HCT116 (cell line): ENCODE results near the gene MED15. TPM values are rescaled to one million over a fixed set of nuclear protein-coding genes. Genes with fewer than 3 reads are reported as not detected.

Source experiments
- ATAC-seq: fragments of 200-7000 bp; cut with Tn5 transposase; 2 replicates; pipeline ENCODE4 v1.9.1; 2020; ENCODE audit warnings: mild to moderate bottlenecking, moderate library complexity
- BruUV-seq: library from RNA; stranded (reverse); fragments of 400-500 nt; replicated peaks from 2 replicates; lab custom pipeline; 2021; lab: Mats Ljungman, UMichigan
- CTCF ChIA-PET: fragments of 300-600 bp; sonication (Branson Sonifier 250); formaldehyde crosslinking; loops from one replicate; lab custom pipeline; 2021; ENCODE audit warnings: antibody characterized with exemption; lab: Charles Lee
- POLR2A ChIA-PET: fragments of 300-600, 350-600 bp; sonication (Branson Sonifier 250); formaldehyde crosslinking; loops from one replicate; lab custom pipeline; 2021; ENCODE audit warnings: antibody characterized with exemption; lab: Charles Lee
- RAD21 ChIA-PET, 2 experiments: fragments of 300-600 bp; sonication (Branson Sonifier 250); formaldehyde crosslinking; loops; one replicate each; lab custom pipeline; 2023; ENCODE audit warnings: low total read pairs in 2 of 2; ENCODE audit not compliant: uncharacterized antibody in 2 of 2, unreplicated experiment in 2 of 2, low non-redundant PET in 1 of 2; lab: Charles Lee
- DNase-seq: peaks from one replicate; pipeline ENCODE4 v3.0.0-alpha.2; 2010; ENCODE audit warnings: low read depth, low spot score
- H2AFZ ChIP-seq: fragments of 200-600 bp; shearing (Covaris generic), sonication (generic); 2 replicates; pipeline ENCODE4 v1.6.1; 2017; ENCODE audit warnings: low read depth, mixed run types, mixed read lengths, antibody characterized with exemption, low read length; ENCODE audit not compliant: poor library complexity, severe bottlenecking
- H3K27ac ChIP-seq: 2 replicates; pipeline ENCODE4 v1.5.1; 2012; ENCODE audit warnings: low read depth, low read length
- H3K27me3 ChIP-seq: fragments of 200-600 bp; sonication (generic); 2 replicates; pipeline ENCODE4 v1.6.1; 2016; ENCODE audit warnings: mixed run types, low read length, mixed read lengths; ENCODE audit not compliant: insufficient read depth
- H3K36me3 ChIP-seq, 2 experiments: fragments of 200-500 bp in 1 of 2; fragments of 200-600 bp in 1 of 2; sonication (Bioruptor generic) in 1 of 2; sonication (generic) in 1 of 2; 2 replicates each; pipeline versions ENCODE4 v1.5.1 to v1.6.1; 2014 to 2016; ENCODE audit warnings: low read length in 2 of 2, inconsistent platforms in 1 of 2, mixed read lengths in 1 of 2, mixed run types in 1 of 2; ENCODE audit not compliant: insufficient read depth in 2 of 2, control insufficient read depth in 1 of 2
- H3K4me1 ChIP-seq, 2 experiments: fragments of 200-600 bp in 1 of 2; sonication (generic) in 1 of 2; 2 replicates each; pipeline versions ENCODE4 v1.5.1 to v1.6.1; 2012 to 2017; ENCODE audit warnings: low read length in 2 of 2, inconsistent platforms in 1 of 2, mild to moderate bottlenecking in 1 of 2, mixed read lengths in 1 of 2, mixed run types in 1 of 2, moderate library complexity in 1 of 2; ENCODE audit not compliant: insufficient read depth in 2 of 2, control insufficient read depth in 1 of 2
- H3K4me2 ChIP-seq: fragments of 200-600 bp; sonication (generic); 2 replicates; pipeline ENCODE4 v1.6.1; 2017; ENCODE audit warnings: mixed run types, low read length, mixed read lengths
- H3K4me3 ChIP-seq, 2 experiments: fragments of 200-600 bp in 1 of 2; sonication (generic) in 1 of 2; replicated peaks in 1 of 2; 2 replicates each; pipeline ENCODE4 v1.5.1; 2011 to 2016; ENCODE audit warnings: low read length in 2 of 2, control low read depth in 1 of 2, low read depth in 1 of 2, mild to moderate bottlenecking in 1 of 2, mixed read lengths in 1 of 2, mixed run types in 1 of 2
- H3K79me2 ChIP-seq: fragments of 200-600 bp; sonication (generic); 2 replicates; pipeline ENCODE4 v1.6.1; 2017; ENCODE audit warnings: mild to moderate bottlenecking, mixed run types, low read length, moderate library complexity, mixed read lengths; ENCODE audit not compliant: insufficient read depth
- H3K9ac ChIP-seq: fragments of 200-600 bp; sonication (generic); 2 replicates; pipeline ENCODE4 v1.6.1; 2016; ENCODE audit warnings: low read length, mixed read lengths
- H3K9me2 ChIP-seq: fragments of 200-600 bp; sonication (generic), shearing (Covaris generic); 2 replicates; pipeline ENCODE4 v1.6.1; 2017; ENCODE audit warnings: mixed run types, mild to moderate bottlenecking, moderate library complexity; ENCODE audit not compliant: insufficient read depth
- H3K9me3 ChIP-seq, 2 experiments: fragments of 200-500 bp in 1 of 2; fragments of 200-600 bp in 1 of 2; sonication (Bioruptor generic) in 1 of 2; sonication (generic) in 1 of 2; 2 replicates each; pipeline ENCODE4 v1.6.1; 2014 to 2017; ENCODE audit warnings: low read length in 2 of 2, mixed read lengths in 2 of 2, inconsistent platforms in 1 of 2, low read depth in 1 of 2, mild to moderate bottlenecking in 1 of 2, mixed run types in 1 of 2, moderate library complexity in 1 of 2; ENCODE audit not compliant: control insufficient read depth in 1 of 2, insufficient read depth in 1 of 2
- H4K20me1 ChIP-seq: fragments of 200-600 bp; sonication (generic), shearing (Covaris generic); 2 replicates; pipeline ENCODE4 v1.6.1; 2017; ENCODE audit warnings: mixed run types, mild to moderate bottlenecking, moderate library complexity; ENCODE audit not compliant: insufficient read depth
- ATF3 ChIP-seq: IDR thresholded peaks from 2 replicates; pipeline ENCODE4 v1.6.1; 2012
- CBX3 ChIP-seq: IDR thresholded peaks from 2 replicates; pipeline ENCODE4 v1.6.1; 2012; ENCODE audit warnings: low read depth
- CEBPB ChIP-seq: IDR thresholded peaks from 2 replicates; pipeline ENCODE4 v1.6.1; 2012; ENCODE audit warnings: low read depth
- CTCF ChIP-seq, 3 experiments: fragments of 200-600 bp in 1 of 3; sonication (generic) in 1 of 3; IDR thresholded peaks in 2 of 3; conservative IDR thresholded peaks in 1 of 3; 2 replicates each; pipeline ENCODE4 v1.5.1; 2012 to 2017; ENCODE audit warnings: low read depth in 2 of 3, low read length in 2 of 3, antibody characterized with exemption in 1 of 3, borderline replicate concordance in 1 of 3, control low read depth in 1 of 3, mild to moderate bottlenecking in 1 of 3, mixed read lengths in 1 of 3, mixed run types in 1 of 3, moderate library complexity in 1 of 3; ENCODE audit not compliant: insufficient read depth in 1 of 3
- EGR1 ChIP-seq: IDR thresholded peaks from 2 replicates; pipeline ENCODE4 v1.6.1; 2012; ENCODE audit warnings: low read depth
- ELF1 ChIP-seq: IDR thresholded peaks from 2 replicates; pipeline ENCODE4 v1.6.1; 2012; ENCODE audit warnings: low read depth, borderline replicate concordance
- EZH2 ChIP-seq: fragments of 200-600 bp; sonication (generic); IDR thresholded peaks from 2 replicates; pipeline ENCODE4 v1.6.1; 2017; ENCODE audit warnings: antibody characterized with exemption, mixed run types
- EZH2phosphoT487 ChIP-seq: fragments of 200-600 bp; IDR thresholded peaks from 2 replicates; pipeline ENCODE4 v1.6.1; 2018; ENCODE audit warnings: antibody characterized with exemption, borderline replicate concordance
- FOSL1 ChIP-seq: IDR thresholded peaks from 2 replicates; pipeline ENCODE4 v1.6.1; 2012; ENCODE audit warnings: low read depth
- JUND ChIP-seq: IDR thresholded peaks from 2 replicates; pipeline ENCODE4 v1.6.1; 2012
- POLR2A ChIP-seq: IDR thresholded peaks from 2 replicates; pipeline ENCODE4 v1.7.0; 2011; ENCODE audit warnings: borderline replicate concordance; ENCODE audit not compliant: insufficient read depth, insufficient read length; ENCODE audit errors: extremely low read depth
- RAD21 ChIP-seq: IDR thresholded peaks from 2 replicates; pipeline ENCODE4 v1.6.1; 2012; ENCODE audit warnings: low read depth, mild to moderate bottlenecking
- SIN3A ChIP-seq: IDR thresholded peaks from 2 replicates; pipeline ENCODE4 v1.6.1; 2012; ENCODE audit warnings: low read depth
- SP1 ChIP-seq: IDR thresholded peaks from 2 replicates; pipeline ENCODE4 v1.6.1; 2012; ENCODE audit warnings: low read depth
- SRF ChIP-seq: IDR thresholded peaks from 2 replicates; pipeline ENCODE4 v1.6.1; 2012; ENCODE audit warnings: low read depth
- YY1 ChIP-seq: IDR thresholded peaks from 2 replicates; pipeline ENCODE4 v1.6.1; 2011; ENCODE audit warnings: low read length, low read depth, moderate library complexity, mild to moderate bottlenecking; ENCODE audit not compliant: insufficient replicate concordance; ENCODE audit errors: extremely low read depth
- ZFX ChIP-seq: fragments of 450-650 bp; IDR thresholded peaks from 2 replicates; pipeline ENCODE4 v1.6.1; 2017
- intact Hi-C: fragments of 100-400 bp; cut with micrococcal nuclease; formaldehyde crosslinking; loops from 2 replicates; pipeline ENCODE4 v1.10.0; 2022
- total RNA-seq: library from RNA; stranded (reverse); gene quantifications from one replicate; pipeline ENCODE4 v1.2.1, GENCODE V29; 2021; ENCODE audit not compliant: unreplicated experiment
- TF ChIP-seq, protein P1 (sequence below): IDR thresholded peaks from 2 replicates; pipeline ENCODE4 v1.6.1; 2012
- TF ChIP-seq, protein P2 (sequence below): IDR thresholded peaks from 2 replicates; pipeline ENCODE4 v1.6.1; 2012; ENCODE audit warnings: low read depth

MED15 gene
- total RNA-seq, 1 experiment from 2014 or later = 81.3 TPM

GRCh38 chr22:20629401-20629800, 122.0 kb downstream of the MED15 start:
- no peaks in the 10 kb centered on the region for H3K36me3 ChIP-seq
- no peaks in the 10 kb centered on the region for H3K4me1 ChIP-seq
- intact Hi-C loops = no loop called here
- ATAC-seq (no peak), DNase-seq (no peak)
- TF ChIP-seq ZFX (no peak), ELF1 (no peak), SP1 (no peak), EZH2 (no peak), POLR2A (no peak), JUND (no peak), CEBPB (no peak), ATF3 (no peak), CBX3 (no peak), SIN3A (no peak), EZH2phosphoT487 (no peak), FOSL1 (no peak), CTCF (IDR thresholded peaks at IDR 0.05 in 2 of 3, conservative IDR thresholded peaks at IDR 0.05 in 1 of 3; ENCODE audit: borderline replicate concordance in 1 of 3, insufficient read depth in 1 of 3, low read depth in 2 of 3, low read length in 2 of 3) (no peak), YY1 (no peak), SRF (no peak), RAD21 (no peak), EGR1 (no peak)
- TF ChIP-seq, protein P1, sequence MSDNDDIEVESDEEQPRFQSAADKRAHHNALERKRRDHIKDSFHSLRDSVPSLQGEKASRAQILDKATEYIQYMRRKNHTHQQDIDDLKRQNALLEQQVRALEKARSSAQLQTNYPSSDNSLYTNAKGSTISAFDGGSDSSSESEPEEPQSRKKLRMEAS = no peak
- TF ChIP-seq, protein P2, sequence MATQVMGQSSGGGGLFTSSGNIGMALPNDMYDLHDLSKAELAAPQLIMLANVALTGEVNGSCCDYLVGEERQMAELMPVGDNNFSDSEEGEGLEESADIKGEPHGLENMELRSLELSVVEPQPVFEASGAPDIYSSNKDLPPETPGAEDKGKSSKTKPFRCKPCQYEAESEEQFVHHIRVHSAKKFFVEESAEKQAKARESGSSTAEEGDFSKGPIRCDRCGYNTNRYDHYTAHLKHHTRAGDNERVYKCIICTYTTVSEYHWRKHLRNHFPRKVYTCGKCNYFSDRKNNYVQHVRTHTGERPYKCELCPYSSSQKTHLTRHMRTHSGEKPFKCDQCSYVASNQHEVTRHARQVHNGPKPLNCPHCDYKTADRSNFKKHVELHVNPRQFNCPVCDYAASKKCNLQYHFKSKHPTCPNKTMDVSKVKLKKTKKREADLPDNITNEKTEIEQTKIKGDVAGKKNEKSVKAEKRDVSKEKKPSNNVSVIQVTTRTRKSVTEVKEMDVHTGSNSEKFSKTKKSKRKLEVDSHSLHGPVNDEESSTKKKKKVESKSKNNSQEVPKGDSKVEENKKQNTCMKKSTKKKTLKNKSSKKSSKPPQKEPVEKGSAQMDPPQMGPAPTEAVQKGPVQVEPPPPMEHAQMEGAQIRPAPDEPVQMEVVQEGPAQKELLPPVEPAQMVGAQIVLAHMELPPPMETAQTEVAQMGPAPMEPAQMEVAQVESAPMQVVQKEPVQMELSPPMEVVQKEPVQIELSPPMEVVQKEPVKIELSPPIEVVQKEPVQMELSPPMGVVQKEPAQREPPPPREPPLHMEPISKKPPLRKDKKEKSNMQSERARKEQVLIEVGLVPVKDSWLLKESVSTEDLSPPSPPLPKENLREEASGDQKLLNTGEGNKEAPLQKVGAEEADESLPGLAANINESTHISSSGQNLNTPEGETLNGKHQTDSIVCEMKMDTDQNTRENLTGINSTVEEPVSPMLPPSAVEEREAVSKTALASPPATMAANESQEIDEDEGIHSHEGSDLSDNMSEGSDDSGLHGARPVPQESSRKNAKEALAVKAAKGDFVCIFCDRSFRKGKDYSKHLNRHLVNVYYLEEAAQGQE = no peak
- H3K79me2 ChIP-seq = no peaks in the 10 kb centered on the region
- H3K27me3 ChIP-seq = 0 out of 2 replicates have a peak, but pooled peaks cover 6% of the 10 kb centered on the region
- no peaks in the 10 kb centered on the region for H4K20me1 ChIP-seq
- H3K9ac ChIP-seq = no peak overlapping the region
- no TSS peak for BruUV-seq
- no peaks in the 10 kb centered on the region for H3K9me2 ChIP-seq
- H3K9me3 ChIP-seq = no peaks in the 10 kb centered on the region
- POLR2A ChIA-PET = no interaction called here
- H2AFZ ChIP-seq = no peak overlapping the region
- no peak overlapping the region for H3K4me3 ChIP-seq
- no peak overlapping the region for H3K4me2 ChIP-seq
- CTCF ChIA-PET = no interaction called here
- H3K27ac ChIP-seq = no peak overlapping the region
- RAD21 ChIA-PET = no interaction called here
